DMS114 treated with DMSO at 0.1 percent for 48 hours (cell line): ENCODE data around the gene SLC25A48.
"Not testable (repeated sequence)": the region's sequence is repeated elsewhere in the genome, so short reads cannot be mapped to it uniquely, and the experiment has no call there.

ENCODE experiments used
- DNase-seq: peaks from one replicate; lab custom pipeline; 2025; ENCODE audit not compliant: unreplicated experiment; lab: John Stamatoyannopoulos, UW

SLC25A48 gene

GRCh38 chr5:135857630-135858311 lies 23.3 kb downstream of the SLC25A48 start:
- no peak for DNase-seq

GRCh38 chr5:135859186-135859585 lies 24.7 kb downstream of the SLC25A48 start:
- DNase-seq: not testable (repeated sequence)

GRCh38 chr5:135859641-135860040 lies 25.2 kb downstream of the SLC25A48 start:
- DNase-seq: no peak

GRCh38 chr5:135861641-135862040 lies 27.2 kb downstream of the SLC25A48 start:
- DNase-seq: no peak

GRCh38 chr5:135862086-135862485 lies 27.6 kb downstream of the SLC25A48 start:
- DNase-seq: no peak

GRCh38 chr5:135862744-135863143 lies 28.3 kb downstream of the SLC25A48 start:
- no peak for DNase-seq

- no peak for DNase-seq
These were observed 30.3 kb downstream of the SLC25A48 start for GRCh38 chr5:135864503-135865435.

- no peak for DNase-seq
These were observed 31.6 kb downstream of the SLC25A48 start for GRCh38 chr5:135866016-135866415.

- DNase-seq: no peak
These were observed 33.1 kb downstream of the SLC25A48 start for GRCh38 chr5:135867599-135867998.

GRCh38 chr5:135868681-135869080 lies 34.2 kb downstream of the SLC25A48 start:
- DNase-seq: no peak

- DNase-seq: no peak
These were observed 34.8 kb downstream of the SLC25A48 start for GRCh38 chr5:135869276-135869675.

- DNase-seq: no peak
These were observed 35.5 kb downstream of the SLC25A48 start for GRCh38 chr5:135869935-135870334.

GRCh38 chr5:135871268-135871915 lies 36.9 kb downstream of the SLC25A48 start:
- DNase-seq: no peak

GRCh38 chr5:135873831-135874230 lies 39.4 kb downstream of the SLC25A48 start:
- DNase-seq: no peak

- DNase-seq: no peak
These were observed 40.0 kb downstream of the SLC25A48 start for GRCh38 chr5:135874461-135874860.

- no peak for DNase-seq
These were observed 41.1 kb downstream of the SLC25A48 start for GRCh38 chr5:135875567-135875966.

GRCh38 chr5:135876146-135876545 lies 41.7 kb downstream of the SLC25A48 start:
- no peak for DNase-seq

- DNase-seq: no peak
These were observed 43.2 kb downstream of the SLC25A48 start for GRCh38 chr5:135877570-135878155.

GRCh38 chr5:135878156-135878620 lies 43.7 kb downstream of the SLC25A48 start:
- no peak for DNase-seq

- no peak for DNase-seq
These were observed 45.1 kb downstream of the SLC25A48 start for GRCh38 chr5:135879591-135879990.

- DNase-seq: no peak
These were observed 45.8 kb downstream of the SLC25A48 start for GRCh38 chr5:135880278-135880677.
